ENCODE measurements around the gene TPX2. TPM values are rescaled to one million over a fixed set of nuclear protein-coding genes. Genes with fewer than 3 reads are reported as not detected.
A peak's percentile ranks its signal among the peaks of the same experiment; 100 is the strongest.

The TPX2 gene
- total RNA-seq, 1 donor from 2014 or later = 278 TPM

DNA sequence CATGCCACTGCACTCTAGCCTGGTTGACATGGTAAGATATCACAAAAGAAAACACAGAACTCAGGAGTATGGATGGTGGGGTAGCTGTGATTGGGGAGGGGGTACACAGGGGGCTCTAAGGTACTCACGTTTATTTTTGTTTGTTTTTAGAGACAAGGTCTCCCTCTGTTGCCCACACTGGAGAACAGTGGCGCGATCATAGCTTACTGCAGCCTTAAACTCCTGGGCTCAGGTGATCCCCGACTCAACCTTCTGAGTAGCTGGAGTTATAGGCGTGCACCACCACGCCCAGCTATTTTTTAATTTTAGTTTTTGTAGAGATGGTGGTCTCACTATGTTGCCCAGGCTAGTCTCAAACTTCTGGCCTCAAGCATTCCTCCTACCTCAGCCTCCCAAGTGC, 45.7 kb upstream of the TPX2 start:
- no peak overlapping the region for H3K9ac ChIP-seq
- Mint-ChIP-seq H3K27ac (no peak overlapping the region), H3K36me3 (peaks cover 12% of the 10 kb centered on the region), H3K4me3 (no peak overlapping the region), H3K4me1 (peaks cover 16% of the 10 kb centered on the region), H3K9me3 (no peaks in the 10 kb centered on the region), H3K27me3 (ENCODE audit: insufficient read depth, low read depth) (no peaks in the 10 kb centered on the region)
- no peak overlapping the region for H3K4me2 ChIP-seq
- peaks cover 64% of the 10 kb centered on the region for H3K79me2 ChIP-seq (ENCODE audit: low read depth)
- H3K4me1 ChIP-seq = peaks cover 17% of the 10 kb centered on the region
- no peak overlapping the region for H3K4me3 ChIP-seq
- H3F3A ChIP-seq (ENCODE audit: low read depth) = peaks cover 44% of the 10 kb centered on the region
- peaks cover 31% of the 10 kb centered on the region for H4K20me1 ChIP-seq (ENCODE audit: low read depth)
- no peak overlapping the region for H2AFZ ChIP-seq (replicated peaks)
- no peaks in the 10 kb centered on the region for H3K36me3 ChIP-seq
- no peak overlapping the region for H3K27ac ChIP-seq
- TF ChIP-seq EZH2 (IDR thresholded peaks at IDR 0.05) (no peak), EZH2phosphoT487 (IDR thresholded peaks at IDR 0.05) (no peak), CTCF (IDR thresholded peaks at IDR 0.05) (no peak)
- no peaks in the 10 kb centered on the region for H3K27me3 ChIP-seq
- no peak for DNase-seq (ENCODE audit: low spot score)
- H3K9me3 ChIP-seq (ENCODE audit: low read depth) = no peaks in the 10 kb centered on the region

DNA sequence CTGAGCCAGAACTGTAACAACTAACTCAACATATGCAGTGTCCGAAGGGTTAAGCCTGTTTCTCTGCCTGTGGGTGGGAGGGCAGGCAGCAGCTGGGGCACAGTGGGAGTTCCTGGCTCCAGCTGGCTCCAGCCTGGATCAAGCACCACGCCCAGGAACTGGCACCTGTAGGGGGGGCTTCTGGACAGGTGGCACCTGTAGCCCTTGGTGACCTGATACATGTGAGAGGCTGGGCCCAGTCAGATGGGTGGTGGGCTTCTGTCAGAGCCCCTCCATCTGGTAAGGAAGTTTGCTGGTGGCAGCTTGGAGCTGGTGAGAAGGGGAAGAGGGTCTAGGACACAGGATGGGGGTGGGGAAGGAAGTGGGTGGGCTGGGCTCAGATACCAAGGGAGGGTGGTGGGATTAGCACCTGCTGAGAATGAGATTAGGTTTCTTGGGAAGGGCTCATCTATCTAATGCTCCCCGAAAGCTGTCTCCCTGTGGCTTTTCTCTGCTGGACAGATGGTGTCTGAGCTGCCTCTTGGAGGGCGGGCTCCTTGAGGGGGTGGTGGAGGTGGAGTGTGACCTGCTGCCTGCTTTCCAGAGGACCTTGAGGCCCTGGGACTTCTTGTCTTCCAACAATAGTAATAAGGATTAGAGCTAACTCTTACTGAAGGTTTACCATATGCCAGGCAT, 45.0 kb upstream of the TPX2 start:
- no peaks in the 10 kb centered on the region for H3K9me3 ChIP-seq (ENCODE audit: low read depth)
- Mint-ChIP-seq H3K36me3 (peaks cover 7% of the 10 kb centered on the region), H3K4me1 (peaks cover 16% of the 10 kb centered on the region), H3K27ac (peak overlapping the region; percentile 76), H3K4me3 (no peak overlapping the region), H3K9me3 (no peaks in the 10 kb centered on the region), H3K27me3 (ENCODE audit: insufficient read depth, low read depth) (no peaks in the 10 kb centered on the region)
- TF ChIP-seq CTCF (IDR thresholded peaks at IDR 0.05) (no peak), EZH2 (IDR thresholded peaks at IDR 0.05) (no peak), EZH2phosphoT487 (IDR thresholded peaks at IDR 0.05) (no peak)
- no peak overlapping the region for H3K9ac ChIP-seq
- peaks cover 31% of the 10 kb centered on the region for H4K20me1 ChIP-seq (ENCODE audit: low read depth)
- H3K4me3 ChIP-seq = no peak overlapping the region
- peaks cover 41% of the 10 kb centered on the region for H3F3A ChIP-seq (ENCODE audit: low read depth)
- peak overlapping the region; percentile 48 for H3K4me2 ChIP-seq
- DNase-seq (ENCODE audit: low spot score) = peak; percentile 56
- peaks cover 17% of the 10 kb centered on the region for H3K4me1 ChIP-seq
- no peaks in the 10 kb centered on the region for H3K27me3 ChIP-seq
- H3K79me2 ChIP-seq (ENCODE audit: low read depth) = peaks cover 64% of the 10 kb centered on the region
- no peak overlapping the region for H2AFZ ChIP-seq (replicated peaks)
- no peak overlapping the region for H3K27ac ChIP-seq
- H3K36me3 ChIP-seq = no peaks in the 10 kb centered on the region

- no peak overlapping the region for H3K4me3 ChIP-seq
- Mint-ChIP-seq H3K27me3 (ENCODE audit: insufficient read depth, low read depth) (no peaks in the 10 kb centered on the region), H3K4me3 (no peak overlapping the region), H3K4me1 (peaks cover 16% of the 10 kb centered on the region), H3K36me3 (peaks cover 7% of the 10 kb centered on the region), H3K9me3 (no peaks in the 10 kb centered on the region), H3K27ac (no peak overlapping the region)
- no peaks in the 10 kb centered on the region for H3K36me3 ChIP-seq
- no peak overlapping the region for H2AFZ ChIP-seq (replicated peaks)
- TF ChIP-seq CTCF (IDR thresholded peaks at IDR 0.05) (no peak), EZH2 (IDR thresholded peaks at IDR 0.05) (no peak), EZH2phosphoT487 (IDR thresholded peaks at IDR 0.05) (no peak)
- H3K4me1 ChIP-seq = peaks cover 17% of the 10 kb centered on the region
- no peaks in the 10 kb centered on the region for H3K27me3 ChIP-seq
- peak overlapping the region; percentile 48 for H3K4me2 ChIP-seq
- H3K9ac ChIP-seq = no peak overlapping the region
- peaks cover 41% of the 10 kb centered on the region for H3F3A ChIP-seq (ENCODE audit: low read depth)
- peaks cover 31% of the 10 kb centered on the region for H4K20me1 ChIP-seq (ENCODE audit: low read depth)
- H3K9me3 ChIP-seq (ENCODE audit: low read depth) = no peaks in the 10 kb centered on the region
- no peak overlapping the region for H3K27ac ChIP-seq
- H3K79me2 ChIP-seq (ENCODE audit: low read depth) = peaks cover 60% of the 10 kb centered on the region
- no peak for DNase-seq (ENCODE audit: low spot score)
These were observed 44.1 kb upstream of the TPX2 start for GRCh38 chr20:31694842-31695593.
